Hypothalamus (tissue), 51 donors: ENCODE results near the gene APRT.

ENCODE experiments used
- DNase-seq, 51 donors: peaks; one replicate each; lab custom pipeline; 2025; lab: John Stamatoyannopoulos, UW

APRT gene, protein sequence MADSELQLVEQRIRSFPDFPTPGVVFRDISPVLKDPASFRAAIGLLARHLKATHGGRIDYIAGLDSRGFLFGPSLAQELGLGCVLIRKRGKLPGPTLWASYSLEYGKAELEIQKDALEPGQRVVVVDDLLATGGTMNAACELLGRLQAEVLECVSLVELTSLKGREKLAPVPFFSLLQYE

DNA sequence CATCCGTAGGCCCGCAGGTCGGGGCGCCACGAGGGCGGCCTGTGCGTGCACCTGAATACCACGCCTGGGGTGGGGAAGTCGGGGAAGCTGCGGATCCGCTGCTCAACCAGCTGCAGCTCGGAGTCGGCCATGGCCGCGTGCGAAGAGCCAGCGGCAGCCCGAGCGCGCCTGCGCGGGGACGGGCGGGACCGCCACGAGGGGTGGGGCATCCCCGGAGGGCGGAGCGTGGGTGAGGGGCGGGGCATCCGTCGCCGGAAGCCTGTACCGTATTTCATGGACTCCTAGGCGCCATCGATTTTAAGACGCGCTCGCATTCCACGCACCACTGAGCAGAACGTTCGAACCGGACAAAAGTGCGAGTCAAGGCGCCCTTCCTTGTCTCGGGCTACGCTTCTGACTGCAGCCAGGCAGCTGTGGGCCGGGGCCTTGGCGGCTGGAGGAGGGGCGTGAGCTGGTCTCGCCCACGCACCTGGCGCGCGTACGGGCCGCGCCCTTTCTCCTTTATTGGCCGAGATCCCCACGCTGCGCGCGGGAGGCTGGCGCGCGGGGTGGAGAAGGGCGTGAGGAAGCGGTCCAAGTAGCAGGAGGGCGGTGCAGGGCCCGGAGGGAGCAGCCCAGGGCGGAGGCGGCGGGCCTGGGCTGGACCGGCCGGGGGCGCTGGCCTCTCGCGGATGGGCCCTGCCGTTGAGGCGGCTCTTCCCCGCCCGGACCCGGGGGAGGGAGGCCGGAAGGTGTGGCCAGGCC lies at the start of gene APRT:
Gene APRT, minus strand, starts transcription at position 160 of the 744 bp plus-strand sequence. Its CDS starts 29 bp downstream, at position 131.
- peak; percentile 59 to 93 (median 88) for DNase-seq

DNA sequence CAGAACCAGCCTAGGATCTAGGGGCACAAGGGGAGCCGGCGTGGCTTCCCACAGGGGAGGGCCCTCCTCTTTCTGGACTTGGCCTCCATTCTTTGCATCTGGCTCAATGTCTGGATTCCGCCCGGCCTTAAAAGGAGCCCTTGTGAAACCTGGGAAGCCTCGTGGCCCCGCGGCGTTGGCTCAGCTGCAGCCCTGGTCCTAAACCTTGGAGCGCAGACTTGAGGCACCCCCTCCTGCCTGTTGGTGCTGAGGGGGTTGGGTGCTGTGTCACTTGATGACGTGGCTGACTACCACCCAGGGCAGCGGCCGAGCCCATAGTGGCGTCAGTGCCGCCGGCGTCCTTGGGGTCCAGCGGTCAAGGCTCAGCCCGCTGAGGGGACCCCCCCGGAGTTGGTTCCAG lies 49.6 kb upstream of the APRT start:
- no peak for DNase-seq

DNA sequence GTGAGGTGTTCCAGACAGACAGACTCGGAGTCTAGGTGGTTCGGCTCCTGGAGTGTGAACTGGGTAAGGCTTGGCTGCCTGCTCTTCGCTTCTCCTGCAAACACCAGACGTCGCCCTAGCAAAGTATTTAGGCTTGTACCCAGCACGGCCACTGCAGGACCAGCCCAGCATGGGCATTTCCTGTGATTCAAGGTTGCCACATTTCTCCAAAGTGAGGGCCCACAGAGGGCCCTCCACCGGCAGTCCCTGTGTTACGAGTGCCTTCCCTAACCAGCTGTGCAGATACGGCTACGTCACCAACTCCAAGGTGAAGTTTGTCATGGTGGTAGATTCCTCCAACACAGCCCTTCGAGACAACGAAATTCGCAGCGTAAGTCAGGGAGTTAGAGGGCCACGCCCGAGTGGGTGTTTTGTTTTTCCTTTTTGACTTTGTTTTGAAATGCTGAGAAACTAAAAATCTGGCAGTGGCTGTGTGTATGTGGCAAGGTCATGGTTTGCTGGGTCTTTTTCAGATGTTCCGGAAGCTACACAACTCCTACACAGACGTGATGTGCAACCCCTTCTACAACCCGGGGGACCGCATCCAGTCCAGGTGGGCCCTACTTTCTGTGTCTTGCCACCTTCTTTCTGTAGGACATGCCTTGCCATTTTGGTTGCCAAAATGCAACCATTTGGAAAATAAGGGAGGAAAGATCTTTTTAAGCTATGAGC lies 47.8 kb upstream of the APRT start:
- no peak for DNase-seq

DNA sequence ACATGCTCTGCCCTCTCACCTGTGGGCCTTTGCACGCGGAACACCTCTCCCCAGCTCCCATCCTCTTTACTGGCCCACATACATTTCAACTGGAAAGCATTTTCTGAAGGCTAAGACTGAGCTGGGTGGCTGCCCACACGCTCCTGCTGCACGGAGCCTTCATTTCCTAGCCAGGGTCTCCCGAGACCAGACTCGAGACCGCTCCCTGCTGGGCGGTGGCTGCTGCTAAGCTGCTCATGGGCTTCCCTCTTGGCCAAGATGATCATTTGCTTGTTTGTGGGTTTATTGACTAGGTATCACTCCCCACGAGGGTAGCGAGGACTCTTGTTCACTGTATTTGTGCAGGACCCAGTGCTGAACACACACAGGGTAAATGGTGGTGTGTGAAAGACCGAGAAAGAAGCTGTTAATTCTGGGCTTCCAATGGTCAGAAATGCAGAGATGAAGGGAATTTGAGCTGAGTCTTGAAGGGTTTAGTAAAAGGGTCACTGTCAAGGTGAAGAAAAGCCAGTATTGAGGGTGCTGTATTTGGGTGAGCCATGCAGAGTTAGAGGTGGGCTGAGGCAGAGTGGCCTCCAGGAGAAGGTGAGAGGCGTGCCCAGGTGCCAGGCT lies 46.1 kb upstream of the APRT start:
- DNase-seq, result peak in 50 of 51 donors; percentile 9 to 83 (median 54)

DNA sequence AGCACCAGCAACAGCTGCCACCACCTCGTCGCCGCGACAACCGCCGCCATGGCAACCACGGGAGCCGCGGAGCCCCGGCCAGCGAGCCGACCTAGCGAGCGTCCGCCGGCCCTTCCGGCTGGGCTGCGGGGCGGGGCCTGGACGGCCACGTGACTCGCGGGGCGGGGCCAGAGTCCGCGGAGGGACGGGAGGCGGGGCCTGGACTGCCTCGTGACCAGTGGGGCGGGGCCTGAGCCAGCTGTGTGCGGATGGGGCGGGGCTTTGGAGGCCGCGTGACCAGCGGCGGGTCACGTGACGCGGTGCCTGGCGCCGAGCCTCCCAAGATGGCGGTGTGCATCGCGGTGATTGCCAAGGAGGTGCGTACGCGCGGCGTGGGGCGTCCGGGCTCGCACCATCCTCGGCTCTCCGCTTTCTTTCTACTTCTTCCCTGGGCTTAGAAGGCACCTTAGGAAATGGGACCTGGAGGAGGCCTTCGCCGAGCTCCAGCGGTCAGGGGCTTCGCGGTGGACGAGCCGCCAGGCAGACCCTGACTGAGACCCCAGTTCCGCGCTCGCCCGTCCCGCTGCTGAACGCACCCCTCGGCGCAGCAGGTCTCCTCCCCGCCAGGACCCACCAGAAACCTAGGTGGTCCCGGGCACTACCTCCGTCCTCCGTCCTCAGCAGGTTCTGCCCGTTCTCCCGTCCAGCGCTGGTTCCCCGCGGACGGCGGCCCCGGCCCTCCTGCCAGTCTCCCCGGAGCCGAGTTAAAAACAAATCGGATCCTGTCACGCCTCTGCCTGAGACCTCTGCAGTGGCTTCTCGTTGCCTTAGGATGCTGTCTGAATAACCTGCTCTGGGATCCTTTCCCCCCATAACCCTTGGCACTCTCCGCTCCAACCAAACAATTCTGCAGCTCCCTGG lies 45.4 kb upstream of the APRT start, which contains the start of the genes GALNS and TRAPPC2L:
Gene GALNS, minus strand, starts transcription at position 120 of the 900 bp plus-strand sequence. Its CDS starts 70 bp downstream, at position 50.
Gene TRAPPC2L, plus strand, starts transcription at position 300 of the 900 bp plus-strand sequence. Its CDS starts 24 bp downstream, at position 324.
- DNase-seq, result peak; percentile 63 to 100 (median 98)

DNA sequence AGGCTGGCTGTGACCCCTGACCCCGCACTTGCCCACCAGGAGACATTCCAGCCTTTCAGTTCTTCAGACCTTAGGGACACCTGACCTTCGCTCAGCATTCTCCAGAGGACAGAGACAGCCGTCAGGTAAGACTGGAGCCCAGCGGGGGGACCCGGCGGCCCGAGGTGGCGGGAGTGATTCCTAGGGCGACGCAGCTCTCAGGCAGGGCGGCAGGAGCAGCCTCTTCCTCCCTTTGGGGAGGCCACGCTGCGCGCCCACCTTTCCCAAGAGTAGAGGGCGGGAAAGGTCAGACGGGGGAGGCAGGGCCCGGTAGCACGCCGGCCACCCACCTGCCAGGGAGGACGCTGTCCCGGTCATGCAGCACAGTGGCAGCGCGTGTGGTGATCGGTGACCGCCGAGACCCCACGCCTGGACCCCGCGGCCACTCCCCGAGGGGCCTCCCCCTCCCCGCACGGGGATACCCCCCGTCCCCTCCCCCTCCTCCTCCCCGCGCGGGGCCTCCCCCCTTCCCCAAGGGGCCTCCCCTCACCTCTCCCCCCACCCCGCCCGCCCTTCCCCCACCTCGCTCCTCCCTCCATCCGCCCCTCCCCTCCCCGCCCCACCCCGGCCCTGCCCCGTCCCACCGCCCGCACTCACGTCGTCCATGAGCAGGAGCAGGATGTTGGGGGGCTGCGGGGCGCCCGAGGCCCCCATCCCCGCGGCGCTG lies 44.5 kb upstream of the APRT start:
- peak in 6 of 51 donors; percentile 24 to 53 (median 44) for DNase-seq

DNA sequence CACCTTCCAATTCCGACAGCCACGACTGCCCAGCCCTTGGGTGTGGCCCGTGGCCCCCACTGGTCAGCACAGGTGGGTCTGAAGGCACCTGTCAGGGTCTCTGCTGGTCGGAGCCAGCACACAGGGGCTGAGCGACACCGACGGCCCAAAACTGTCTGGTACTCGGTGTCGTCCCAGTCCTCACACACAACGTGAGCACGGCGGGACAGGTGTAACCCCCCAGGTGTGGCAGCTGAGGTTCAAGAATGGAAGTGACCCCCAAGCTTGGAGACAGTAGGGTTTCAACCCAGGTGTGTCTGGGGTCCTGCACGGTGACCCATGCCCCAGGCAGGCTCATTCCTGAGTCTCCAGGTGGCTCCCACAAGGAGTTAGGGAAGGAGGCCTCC lies 44.0 kb upstream of the APRT start:
- DNase-seq, result no peak

DNA sequence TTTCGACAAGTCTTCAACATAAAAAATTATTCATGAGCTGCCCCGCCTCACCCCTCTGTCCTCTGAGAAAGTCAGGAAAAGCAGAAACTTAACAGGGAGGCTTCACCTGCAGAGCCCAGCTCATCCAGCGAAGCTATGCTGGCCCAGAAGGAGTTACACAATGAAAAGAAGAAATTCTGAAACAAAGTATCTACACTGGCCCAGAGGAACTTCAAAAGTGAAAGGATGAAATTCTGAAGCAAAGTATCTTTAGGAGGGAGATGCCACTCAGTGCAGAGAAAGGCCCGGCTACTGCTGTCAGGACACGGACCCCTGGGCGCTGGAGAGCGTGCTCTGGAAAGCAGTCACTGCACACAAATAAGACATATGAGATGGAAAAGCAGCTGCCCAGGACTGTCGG lies 43.4 kb upstream of the APRT start:
- peak in 1 of 51 donors; percentile 3 for DNase-seq

DNA sequence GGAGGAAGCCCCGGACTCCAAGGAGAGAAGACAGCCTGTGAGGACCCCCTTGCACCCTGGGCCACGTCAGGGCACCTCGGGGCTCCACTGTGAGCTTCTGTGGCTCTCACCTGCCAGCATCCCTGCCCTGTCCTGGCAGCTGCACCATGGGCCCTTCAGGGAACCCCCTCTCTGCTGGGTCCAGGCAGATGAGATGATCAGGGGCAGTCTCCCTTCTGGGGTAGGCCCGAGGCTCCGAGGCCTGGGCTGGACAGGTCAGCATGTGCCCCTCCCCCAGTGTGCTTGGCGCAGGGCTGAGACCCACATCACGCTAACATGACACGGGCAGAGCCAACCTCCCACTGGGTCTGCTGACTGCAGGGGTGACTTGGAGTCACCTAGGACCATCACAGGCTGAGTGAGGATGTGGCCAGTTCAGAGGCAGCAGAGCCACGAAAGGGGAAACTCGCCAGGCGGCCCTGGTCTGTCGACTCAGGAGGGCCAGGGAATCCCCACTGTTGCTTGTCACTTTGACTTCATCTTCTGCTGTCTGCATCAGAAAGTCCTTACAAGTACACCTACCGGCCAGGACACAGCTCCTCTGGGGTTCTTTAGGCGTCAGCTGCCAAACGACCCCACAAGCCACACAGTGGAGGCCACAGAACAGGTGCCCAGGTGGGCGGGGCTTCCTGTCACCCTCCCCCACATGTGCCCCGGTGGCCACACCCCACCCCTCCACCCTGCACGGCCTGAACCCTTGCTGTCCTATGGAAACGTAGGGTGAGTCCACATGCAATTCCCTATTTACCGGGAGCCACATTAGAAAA lies 42.8 kb upstream of the APRT start:
- DNase-seq, result peak in 1 of 51 donors; percentile 9

DNA sequence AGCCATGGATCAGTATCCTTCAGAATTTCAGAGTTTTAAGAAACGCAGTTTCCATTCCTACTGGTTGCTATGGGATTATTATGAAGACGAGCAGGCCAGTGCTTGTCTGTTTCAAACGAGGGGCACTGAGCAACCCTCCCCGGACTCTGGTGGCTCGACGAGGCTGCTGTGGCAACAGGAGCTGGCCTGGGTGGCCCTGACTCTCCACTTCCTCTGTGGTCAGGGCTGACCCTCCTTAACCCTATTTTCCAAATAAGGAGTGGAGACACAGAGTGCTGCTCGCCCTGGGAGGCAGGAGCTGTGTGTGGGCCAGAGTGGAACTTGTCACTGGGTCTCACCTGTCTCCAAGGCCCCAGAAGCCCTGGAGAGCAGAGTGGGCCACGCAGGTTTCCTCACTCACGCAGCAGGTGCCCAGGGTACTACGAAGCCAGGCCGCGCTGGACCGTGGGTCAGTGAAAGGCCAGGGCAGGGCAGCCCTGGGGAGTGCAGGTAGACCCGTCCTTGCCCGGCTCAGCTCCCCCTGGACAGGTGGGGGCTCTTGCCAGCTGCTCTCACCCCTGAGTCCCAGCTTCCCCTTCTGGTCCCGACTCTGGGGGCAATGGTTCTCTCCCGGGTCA lies 41.7 kb upstream of the APRT start:
- peak in 3 of 51 donors; percentile 14 to 28 (median 28) for DNase-seq

DNA sequence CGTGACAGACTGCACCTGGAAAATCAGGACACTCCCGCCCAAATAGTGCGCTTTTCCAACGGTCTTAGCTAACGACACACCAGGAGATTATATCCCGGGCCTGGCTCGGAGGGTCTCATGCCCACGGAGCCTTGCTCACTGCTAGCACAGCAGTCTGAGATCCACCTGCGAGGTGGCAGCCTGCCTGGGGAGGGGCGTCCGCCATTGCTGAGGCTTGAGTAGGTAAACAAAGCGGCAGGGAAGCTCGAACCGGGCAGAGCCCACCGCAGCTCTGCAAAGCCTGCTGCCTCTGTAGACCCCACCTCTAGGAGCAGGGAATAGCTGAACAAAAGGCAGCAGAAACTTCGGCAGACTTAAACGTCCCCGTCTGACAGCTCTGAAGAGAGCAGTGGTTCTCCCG lies 39.9 kb upstream of the APRT start:
- DNase-seq, result no peak

DNA sequence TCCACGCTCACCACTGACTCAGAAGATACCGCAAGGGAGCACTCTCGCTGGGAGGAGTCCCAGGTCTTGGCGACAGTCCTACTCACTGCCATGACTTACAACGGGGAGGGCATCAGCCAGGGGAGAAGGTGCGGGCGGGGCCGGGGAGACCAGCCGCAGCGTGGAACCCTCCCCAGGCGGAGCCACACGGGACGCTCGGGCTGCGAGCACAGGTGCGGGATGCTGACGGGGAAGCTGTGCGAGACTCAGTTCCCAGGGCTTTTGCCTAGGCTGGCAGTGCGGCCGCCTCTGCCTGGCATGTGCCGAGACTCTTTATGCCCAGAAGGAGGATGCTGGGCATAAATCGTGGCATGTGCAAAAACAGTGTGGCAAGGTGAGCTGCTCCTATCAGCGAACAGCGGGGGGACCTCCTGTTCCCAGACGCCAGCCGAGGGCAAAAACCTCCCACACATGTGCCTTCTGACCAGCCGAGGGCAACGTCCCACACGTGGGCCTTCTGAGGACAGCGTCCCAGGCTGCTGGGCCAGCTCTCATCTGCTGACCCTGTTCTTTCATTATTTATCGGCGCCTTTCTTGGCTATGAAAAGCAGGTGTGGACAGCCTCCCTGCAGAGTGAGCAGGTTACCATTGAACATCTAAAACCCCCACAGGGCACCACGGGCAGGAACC lies 38.9 kb upstream of the APRT start:
- DNase-seq, result no peak

DNA sequence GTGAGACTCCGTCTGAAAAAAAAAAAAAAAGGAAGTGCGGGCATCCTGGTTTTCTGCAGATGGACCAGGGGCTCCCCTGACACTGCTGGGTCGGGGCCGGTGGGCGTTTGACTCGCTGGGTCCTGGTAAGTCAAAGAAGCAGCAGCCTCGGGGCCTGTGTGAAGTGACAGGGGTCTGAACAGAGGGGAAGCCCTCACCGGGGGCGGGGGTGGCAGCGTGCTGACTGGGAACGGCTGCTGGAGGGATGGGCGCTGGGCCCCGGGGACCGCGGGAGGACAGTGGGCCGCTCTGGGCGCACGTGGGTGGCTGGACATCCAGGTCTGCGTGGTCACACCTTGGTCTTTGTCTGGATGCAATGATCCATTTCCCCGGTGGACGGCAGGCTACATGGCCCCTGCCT lies 36.8 kb upstream of the APRT start:
- no peak for DNase-seq

DNA sequence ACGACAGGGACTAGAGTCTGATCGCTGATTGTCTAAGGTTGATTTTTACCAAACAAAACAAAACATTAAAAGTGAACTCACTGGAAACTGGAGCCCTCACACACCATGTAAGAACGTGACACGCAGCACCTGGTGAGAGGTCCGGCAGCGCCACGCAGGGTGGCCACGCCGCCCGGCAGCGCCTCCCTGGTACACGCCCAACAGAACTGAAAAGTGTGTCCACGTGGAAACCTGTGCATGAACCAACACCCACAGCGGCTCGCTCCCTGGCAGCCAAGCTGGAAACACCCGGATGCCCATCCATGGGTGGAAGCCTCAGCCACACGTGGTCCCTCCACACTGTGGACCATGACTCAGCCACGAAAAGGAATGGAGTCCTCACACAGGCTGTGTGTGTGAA lies 35.9 kb upstream of the APRT start:
- no peak for DNase-seq

DNA sequence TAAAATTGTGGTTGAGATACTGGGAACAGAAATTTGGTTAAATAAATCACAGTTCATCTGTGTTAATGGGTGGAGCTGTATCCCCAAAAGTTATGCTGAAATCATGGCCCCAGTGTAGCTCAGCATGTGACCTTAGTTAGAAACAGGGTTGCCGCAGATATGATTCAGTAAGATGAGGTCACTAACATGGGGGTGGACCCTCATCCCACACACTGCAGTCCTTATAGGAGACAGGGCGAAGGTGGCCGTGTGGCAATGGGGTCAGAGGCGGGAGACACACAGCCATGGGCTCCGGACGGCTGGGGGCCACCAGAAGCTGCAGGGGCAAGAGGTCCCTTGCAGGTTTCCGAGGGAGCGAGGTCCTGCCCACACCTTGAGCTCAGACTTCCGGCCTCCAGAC lies 34.4 kb upstream of the APRT start:
- no peak for DNase-seq

DNA sequence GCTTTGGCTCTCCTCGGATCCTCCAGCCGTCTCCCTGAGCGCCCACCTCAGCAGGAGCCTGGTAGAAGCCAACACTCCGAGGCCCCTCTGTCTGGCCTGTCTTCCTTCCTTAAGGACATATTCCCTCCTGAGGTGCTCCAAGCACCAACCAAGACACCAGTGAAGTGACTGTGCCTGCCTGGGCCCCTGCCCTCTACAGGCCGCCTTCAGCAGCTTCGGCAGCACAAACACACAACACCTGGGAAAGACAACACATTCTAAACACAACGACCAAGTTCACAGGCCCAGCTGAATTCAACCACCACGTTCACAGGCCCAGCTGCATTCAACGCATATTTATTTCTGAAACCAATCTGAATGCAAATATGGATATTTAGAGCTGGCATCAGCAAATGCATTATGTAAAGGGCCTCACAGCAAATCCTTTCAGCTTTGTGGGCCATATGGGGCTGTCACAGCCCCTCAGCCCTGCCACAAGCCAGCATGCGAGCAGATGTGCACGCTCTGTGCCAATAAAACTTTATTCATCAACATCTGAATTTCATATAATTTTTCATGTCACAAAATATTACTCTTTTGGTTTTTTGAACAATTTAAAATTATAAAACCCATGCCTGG lies 32.8 kb upstream of the APRT start:
- DNase-seq, result no peak

DNA sequence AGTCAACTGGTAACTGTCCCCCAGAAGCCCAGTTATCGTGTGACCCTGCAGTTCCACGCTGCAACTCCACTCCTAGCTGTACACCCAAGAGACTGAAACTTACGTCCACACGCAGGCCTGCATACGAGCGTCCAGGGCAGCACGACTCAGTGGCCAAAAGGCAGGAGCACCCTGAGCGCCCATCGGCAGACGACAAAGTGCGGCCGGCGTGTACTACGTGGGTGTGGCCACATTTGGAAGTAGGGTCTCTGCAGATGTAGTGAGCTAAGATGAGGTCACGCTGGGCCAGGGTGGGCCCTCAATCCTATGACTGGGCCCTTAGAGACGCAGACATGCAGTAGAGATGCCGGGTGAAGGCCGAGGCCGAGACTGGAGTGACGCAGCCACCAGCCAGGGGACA lies 31.5 kb upstream of the APRT start:
- DNase-seq, result no peak
